G401 (cell line): ENCODE data around the gene WWP2. TPM values are rescaled to one million over a fixed set of nuclear protein-coding genes. Genes with fewer than 3 reads are reported as not detected.
"Not testable (repeated sequence)": the region's sequence is repeated elsewhere in the genome, so short reads cannot be mapped to it uniquely, and the experiment has no call there.

Experiments
- DNase-seq: peaks from one replicate; pipeline ENCODE4 v3.0.0-alpha.2; 2015; ENCODE audit warnings: low spot score
- in situ Hi-C: cut with HindIII; loops from 2 replicates; pipeline ENCODE4 v1.10.0; 2016; ENCODE audit warnings: low sequenced_read_pairs, mixed read lengths
- total RNA-seq: library from RNA; depleted of rRNA; stranded (reverse); fragments of >200 nt; shearing (Covaris generic); gene quantifications from 2 replicates; pipeline ENCODE4 v1.2.3, GENCODE V29; 2014; rRNA removed

WWP2 gene
- 12.4 and 24.3 TPM in 2 replicates for total RNA-seq

- DNase-seq: peak; percentile 77
- in situ Hi-C loops: no loop called here
These were observed at the start of gene WWP2 for GRCh38 chr16:69761983-69762813. WWP2 (plus strand) TSS chr16:69762332; CDS start chr16:69787011, 24,679 bp downstream.

- DNase-seq: no peak
- in situ Hi-C loops: no loop called here
These were observed 49.1 kb upstream of the WWP2 start for GRCh38 chr16:69712914-69713581.

GRCh38 chr16:69717066-69717465, 45.1 kb upstream of the WWP2 start:
- DNase-seq: no peak
- in situ Hi-C loops: no loop called here

- in situ Hi-C loops: no loop called here
- DNase-seq: no peak
These were observed 43.9 kb upstream of the WWP2 start for GRCh38 chr16:69718111-69718764.

- DNase-seq: no peak
- in situ Hi-C loops: no loop called here
These were observed 41.2 kb upstream of the WWP2 start for GRCh38 chr16:69720822-69721430.

- no peak for DNase-seq
- in situ Hi-C loops: no loop called here
These were observed 40.6 kb upstream of the WWP2 start for GRCh38 chr16:69721441-69721957.

GRCh38 chr16:69724414-69724873, 37.7 kb upstream of the WWP2 start:
- in situ Hi-C loops: no loop called here
- no peak for DNase-seq

GRCh38 chr16:69724981-69725479, 37.1 kb upstream of the WWP2 start:
- in situ Hi-C loops: no loop called here
- DNase-seq: peak; percentile 34

GRCh38 chr16:69725480-69726312, 36.4 kb upstream of the WWP2 start:
- DNase-seq: no peak
- in situ Hi-C loops: no loop called here

GRCh38 chr16:69726313-69727060, 35.6 kb upstream of the WWP2 start, which contains the start of gene NQO1:
NQO1 (minus strand) TSS chr16:69726560; CDS start chr16:69726439, 121 bp downstream.
- DNase-seq: peak; percentile 93
- in situ Hi-C loops: no loop called here

GRCh38 chr16:69727916-69728270, 34.2 kb upstream of the WWP2 start:
- DNase-seq: peak; percentile 19
- in situ Hi-C loops: no loop called here

- DNase-seq, in situ Hi-C loops: not testable (repeated sequence)
These were observed 33.1 kb upstream of the WWP2 start for GRCh38 chr16:69729030-69729429.

GRCh38 chr16:69731280-69731679, 30.9 kb upstream of the WWP2 start:
- in situ Hi-C loops, DNase-seq: not testable (repeated sequence)

GRCh38 chr16:69732101-69732500, 30.0 kb upstream of the WWP2 start:
- in situ Hi-C loops: no loop called here

GRCh38 chr16:69741519-69741918, 20.6 kb upstream of the WWP2 start:
- in situ Hi-C loops: no loop called here
- DNase-seq: no peak

More at GRCh38 chr16:69732101-69732500, 30.0 kb upstream of the WWP2 start:
- DNase-seq: no peak

GRCh38 chr16:69741951-69742904, 19.9 kb upstream of the WWP2 start:
- peak; percentile 55 for DNase-seq
- in situ Hi-C loops: no loop called here
